K562 (cell line): ENCODE measurements around the gene STXBP6. TPM values are rescaled to one million over a fixed set of nuclear protein-coding genes. Genes with fewer than 3 reads are reported as not detected.

Experiments used
- ATAC-seq: fragments of 200-7000 bp; cut with Tn5 transposase; 3 replicates; pipeline ENCODE4 v1.9.1; 2020; ENCODE audit warnings: moderate library complexity
- BruUV-seq: library from RNA; stranded (reverse); fragments of 400-500 nt; replicated peaks from 2 replicates; lab custom pipeline; 2021; lab: Mats Ljungman, UMichigan
- CTCF ChIA-PET: fragments of 300-600 bp; formaldehyde crosslinking; extraction: SDS; loops from one replicate; lab custom pipeline; 2021; ENCODE audit warnings: low intra/inter-chr PET ratio; lab: Yijun Ruan, JAX
- POLR2A ChIA-PET: fragments of 300-600, 350-650 bp; sonication (Branson Sonifier 250); formaldehyde crosslinking; extraction: SDS; loops from one replicate; lab custom pipeline; 2021; ENCODE audit warnings: antibody characterized with exemption, inconsistent platforms; lab: Yijun Ruan, JAX
- DNase-seq, 4 experiments: peaks; one replicate each; pipeline versions ENCODE4 v3.0.0 to v3.0.0-alpha.2; 2011 to 2018; ENCODE audit warnings: low spot score in 3 of 4, mixed read lengths in 3 of 4; ENCODE audit errors: extremely low read depth in 1 of 4
- FAIRE-seq: peaks from 2 replicates; lab custom pipeline; 2011; peaks lifted over from hg19 to GRCh38; lab: Jason Lieb, UNC
- H2AFZ ChIP-seq: 2 replicates; pipeline ENCODE4 v1.6.0; 2011; ENCODE audit warnings: low read depth, low read length, control low read depth, inconsistent platforms
- H3K27ac ChIP-seq: fragments of 200-600 bp; 3 replicates; pipeline ENCODE4 v1.8.0; 2011; ENCODE audit warnings: low read depth, mild to moderate bottlenecking, control low read depth, inconsistent platforms, low read length, moderate library complexity, mixed read lengths; ENCODE audit errors: extremely low read depth
- H3K27me3 ChIP-seq, 2 experiments: fragments of 300-600 bp in 1 of 2; 2 replicates in 1 of 2; 3 replicates in 1 of 2; pipeline versions ENCODE4 v1.6.0 to v1.8.0; 2011; ENCODE audit warnings: inconsistent platforms in 2 of 2, low read length in 2 of 2, mild to moderate bottlenecking in 1 of 2, mixed read lengths in 1 of 2, moderate library complexity in 1 of 2; ENCODE audit not compliant: control insufficient read depth in 2 of 2, insufficient read depth in 2 of 2
- H3K36me3 ChIP-seq: fragments of 300-600 bp; 3 replicates; pipeline ENCODE4 v1.8.0; 2011; ENCODE audit warnings: mild to moderate bottlenecking, low read length, inconsistent platforms; ENCODE audit not compliant: control insufficient read depth, insufficient read depth
- H3K4me1 ChIP-seq, 2 experiments: fragments of 200-600 bp in 1 of 2; replicated peaks in 1 of 2; 2 replicates in 1 of 2; 3 replicates in 1 of 2; pipeline versions ENCODE4 v1.5.1 to v1.8.0; 2011; ENCODE audit warnings: inconsistent platforms in 2 of 2, low read length in 2 of 2, mild to moderate bottlenecking in 1 of 2, mixed read lengths in 1 of 2, moderate library complexity in 1 of 2; ENCODE audit not compliant: control insufficient read depth in 2 of 2, insufficient read depth in 2 of 2
- H3K4me2 ChIP-seq: 2 replicates; pipeline ENCODE4 v1.6.1; 2011; ENCODE audit warnings: low read length, control low read depth, inconsistent platforms, mixed read lengths; ENCODE audit not compliant: insufficient read depth
- H3K4me3 ChIP-seq: fragments of 200-600 bp; sonication (generic), shearing (Covaris generic); 2 replicates; pipeline ENCODE4 v1.5.1; 2016; ENCODE audit warnings: control low read depth, inconsistent platforms
- H3K79me2 ChIP-seq: fragments of 200-600 bp; 3 replicates; pipeline ENCODE4 v1.8.0; 2011; ENCODE audit warnings: low read length, inconsistent platforms; ENCODE audit not compliant: control insufficient read depth, insufficient read depth
- H3K9ac ChIP-seq, 2 experiments: 2 replicates each; pipeline versions ENCODE4 v1.6.0 to v1.6.1; 2011; ENCODE audit warnings: low read depth in 2 of 2, low read length in 2 of 2, control low read depth in 1 of 2, inconsistent platforms in 1 of 2, mild to moderate bottlenecking in 1 of 2, mixed read lengths in 1 of 2; ENCODE audit not compliant: insufficient read depth in 1 of 2
- H3K9me1 ChIP-seq: one replicate; pipeline ENCODE4 v1.6.0; 2011; ENCODE audit warnings: inconsistent platforms, mild to moderate bottlenecking, low read length, moderate library complexity; ENCODE audit not compliant: control insufficient read depth, insufficient read depth
- H3K9me3 ChIP-seq: replicated peaks from 2 replicates; pipeline ENCODE4 v1.5.1; 2011; ENCODE audit warnings: low read depth, low read length, inconsistent platforms; ENCODE audit not compliant: control insufficient read depth, insufficient read depth
- H4K20me1 ChIP-seq: replicated peaks from 2 replicates; pipeline ENCODE4 v1.6.1; 2011; ENCODE audit warnings: low read length, inconsistent platforms, mixed read lengths; ENCODE audit not compliant: control insufficient read depth, insufficient read depth
- BACH1 ChIP-seq: fragments of 200-800 bp; sonication (Bioruptor generic); IDR thresholded peaks from 2 replicates; pipeline ENCODE4 v1.6.1; 2016; ENCODE audit warnings: missing genetic modification characterization, missing compliant biosample characterization
- BDP1 ChIP-seq: IDR thresholded peaks from 3 replicates; pipeline ENCODE4 v1.6.1; 2011; ENCODE audit not compliant: insufficient read length, insufficient read depth
- CBFB ChIP-seq: sonication (generic); formaldehyde crosslinking; IDR thresholded peaks from 2 replicates; pipeline ENCODE4 v1.4.0; 2020; ENCODE audit warnings: mild to moderate bottlenecking, missing genetic modification reagents
- ETS1 ChIP-seq: conservative IDR thresholded peaks from 2 replicates; pipeline ENCODE4 v1.6.1; 2011; ENCODE audit warnings: low read depth, mild to moderate bottlenecking, low read length; ENCODE audit not compliant: control insufficient read depth
- ILK ChIP-seq: fragments of 450-650 bp; IDR thresholded peaks from 2 replicates; pipeline ENCODE4 v1.6.1; 2016; ENCODE audit warnings: missing genetic modification characterization, low read depth, mild to moderate bottlenecking, missing compliant biosample characterization, moderate library complexity, borderline replicate concordance
- NFATC3 ChIP-seq: fragments of 450-650 bp; IDR thresholded peaks from 2 replicates; pipeline ENCODE4 v1.6.1; 2017; ENCODE audit warnings: mild to moderate bottlenecking
- NFIX ChIP-seq: fragments of 250-450 bp; sonication (Bioruptor Pico); IDR thresholded peaks from 2 replicates; pipeline ENCODE4 v1.4.0; 2020; ENCODE audit warnings: low read depth, mild to moderate bottlenecking, moderate library complexity
- SIN3B ChIP-seq: fragments of 450-650 bp; IDR thresholded peaks from 2 replicates; pipeline ENCODE4 v1.6.1; 2017; ENCODE audit warnings: low read depth, mild to moderate bottlenecking, moderate library complexity
- SRSF7 ChIP-seq: fragments of 200-400 bp; formaldehyde crosslinking; optimal IDR thresholded peaks from 2 replicates; pipeline ENCODE3; 2017; ENCODE audit warnings: mild to moderate bottlenecking, low read depth, low read length
- whole genome bisulfite sequencing: fragments of 100-300 bp; shearing (Covaris generic); methylation state at CpG from one replicate; pipeline ENCODE4 v1.1.6; 2016; ENCODE audit warnings: low coverage, mixed read lengths; ENCODE audit not compliant: insufficient coverage; ENCODE audit errors: missing lambda C conversion rate; 5-methylcytosine and 5-hydroxymethylcytosine counted together
- in situ Hi-C: fragments of 300-500 bp; cut with MboI; formaldehyde crosslinking; loops from 4 replicates; pipeline ENCODE4 v1.15.0; 2018; ENCODE audit warnings: inconsistent platforms, mixed read lengths
- intact Hi-C: fragments of 100-400 bp; cut with micrococcal nuclease; formaldehyde crosslinking; loops from 2 replicates; pipeline ENCODE4 v1.14.2; 2022
- polyA plus RNA-seq, 8 experiments: library from polyadenylated mRNA; depleted of rRNA in 4 of 8; stranded (reverse) in 5 of 8; unstranded in 3 of 8; fragments of >200 nt; fragmentation: Nextera tagmentation in 2 of 8; fragmentation: Illumina TruSeq in 1 of 8; extraction: Ambion mirVana in 2 of 8; extraction: Trizol in 1 of 8; gene quantifications; 2 replicates each; pipeline versions ENCODE4 v1.2.1 to v1.2.3, GENCODE V29; 2011 to 2014; ENCODE audit warnings: inconsistent platforms in 1 of 8, missing spikeins in 1 of 8
- total RNA-seq, 7 experiments: library from RNA; depleted of rRNA in 6 of 7; stranded (reverse); fragments of >200 nt in 6 of 7; fragmentation: Illumina TruSeq in 2 of 7; extraction: Trizol in 2 of 7; gene quantifications; 2 replicates each; pipeline versions ENCODE4 v1.2.1 to v1.2.3, GENCODE V29; 2011 to 2021; ENCODE audit warnings: low replicate concordance in 1 of 7
- TF ChIP-seq, protein P1 (sequence below): sonication (generic); formaldehyde crosslinking; IDR thresholded peaks from 2 replicates; pipeline ENCODE4 v1.8.1; 2023; ENCODE audit warnings: mild to moderate bottlenecking, missing genetic modification reagents

STXBP6 gene
- total and polyA plus RNA-seq, 9 of the 15 experiments (the other 6 are each of a cell fraction or from before 2014, with no cell fraction given) = 0.27 to 0.89 (median 0.59) TPM

GRCh38 chr14:24915958-24916595, 133.9 kb downstream of the STXBP6 start:
- H2AFZ ChIP-seq = no peak overlapping the region
- WGBS = 0% methylated on average over 2 of the region's 2 CpGs
- H3K4me2 ChIP-seq = no peak overlapping the region
- in situ Hi-C loops = no loop called here
- no peaks in the 10 kb centered on the region for H3K9me1 ChIP-seq
- TF ChIP-seq BDP1 (no peak), BACH1 (no peak), CBFB (CRISPR knock-in tag) (no peak), NFATC3 (no peak), SRSF7 (no peak), NFIX (CRISPR knock-in tag) (no peak), SIN3B (no peak), ILK (tag) (no peak), ETS1 (no peak)
- TF ChIP-seq, protein P1, sequence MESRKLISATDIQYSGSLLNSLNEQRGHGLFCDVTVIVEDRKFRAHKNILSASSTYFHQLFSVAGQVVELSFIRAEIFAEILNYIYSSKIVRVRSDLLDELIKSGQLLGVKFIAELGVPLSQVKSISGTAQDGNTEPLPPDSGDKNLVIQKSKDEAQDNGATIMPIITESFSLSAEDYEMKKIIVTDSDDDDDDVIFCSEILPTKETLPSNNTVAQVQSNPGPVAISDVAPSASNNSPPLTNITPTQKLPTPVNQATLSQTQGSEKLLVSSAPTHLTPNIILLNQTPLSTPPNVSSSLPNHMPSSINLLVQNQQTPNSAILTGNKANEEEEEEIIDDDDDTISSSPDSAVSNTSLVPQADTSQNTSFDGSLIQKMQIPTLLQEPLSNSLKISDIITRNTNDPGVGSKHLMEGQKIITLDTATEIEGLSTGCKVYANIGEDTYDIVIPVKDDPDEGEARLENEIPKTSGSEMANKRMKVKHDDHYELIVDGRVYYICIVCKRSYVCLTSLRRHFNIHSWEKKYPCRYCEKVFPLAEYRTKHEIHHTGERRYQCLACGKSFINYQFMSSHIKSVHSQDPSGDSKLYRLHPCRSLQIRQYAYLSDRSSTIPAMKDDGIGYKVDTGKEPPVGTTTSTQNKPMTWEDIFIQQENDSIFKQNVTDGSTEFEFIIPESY = no peak
- TF ChIP-seq, all 486 proteins: peak for 0
- BruUV-seq = no TSS peak
- no peak overlapping the region for H3K4me3 ChIP-seq
- intact Hi-C loops = no loop called here
- H3K36me3 ChIP-seq = no peaks in the 10 kb centered on the region
- H3K27me3 ChIP-seq = no peaks in the 10 kb centered on the region
- DNase-seq (no peak), ATAC-seq (no peak), FAIRE-seq (no peak)
- H4K20me1 ChIP-seq = no peaks in the 10 kb centered on the region
- H3K4me1 ChIP-seq = no peaks in the 10 kb centered on the region; a peak in 1 of 5 replicates
- CTCF ChIA-PET = no interaction called here
- H3K9me3 ChIP-seq = no peaks in the 10 kb centered on the region
- POLR2A ChIA-PET = no interaction called here
- H3K9ac ChIP-seq = no peak overlapping the region
- H3K27ac ChIP-seq = no peak overlapping the region
- no peaks in the 10 kb centered on the region for H3K79me2 ChIP-seq
